Stimulated activated CD8-positive, alpha-beta memory T cell treated with anti-CD3 and anti-CD28 coated beads, Interleukin-4, amount 100 ng/mL, for 4 hours (primary cell): Measurements from ENCODE around the gene ADCY5.

Experiments
- DNase-seq, 2 donors: peaks; one replicate each; pipeline ENCODE4 v3.0.0-alpha.2; 2020; ENCODE audit warnings: low read depth in 2 of 2, low spot score in 1 of 2

ADCY5 gene

GRCh38 chr3:123312331-123313265 is 136.3 kb downstream of the ADCY5 start:
- DNase-seq: no peak

DNA sequence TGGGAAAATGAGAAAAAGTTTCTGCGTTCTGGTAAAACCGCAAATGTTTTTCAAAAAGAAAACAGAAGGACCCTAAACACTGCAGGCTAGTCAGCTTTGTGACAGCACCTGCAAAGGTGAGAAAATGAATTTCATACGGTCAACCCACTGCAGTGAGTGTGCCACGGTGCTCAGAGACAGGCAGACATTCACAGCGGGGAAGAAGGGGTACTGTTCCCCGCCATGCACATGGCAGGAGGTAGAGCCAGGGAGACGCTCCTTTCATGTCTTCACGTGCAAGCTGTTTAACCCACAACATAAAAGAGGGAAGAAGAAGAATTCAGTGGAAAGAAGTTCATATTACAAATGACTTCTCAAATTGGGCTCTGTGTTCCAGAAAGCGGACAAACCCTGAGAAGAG is 137.7 kb downstream of the ADCY5 start:
- DNase-seq: no peak

DNA sequence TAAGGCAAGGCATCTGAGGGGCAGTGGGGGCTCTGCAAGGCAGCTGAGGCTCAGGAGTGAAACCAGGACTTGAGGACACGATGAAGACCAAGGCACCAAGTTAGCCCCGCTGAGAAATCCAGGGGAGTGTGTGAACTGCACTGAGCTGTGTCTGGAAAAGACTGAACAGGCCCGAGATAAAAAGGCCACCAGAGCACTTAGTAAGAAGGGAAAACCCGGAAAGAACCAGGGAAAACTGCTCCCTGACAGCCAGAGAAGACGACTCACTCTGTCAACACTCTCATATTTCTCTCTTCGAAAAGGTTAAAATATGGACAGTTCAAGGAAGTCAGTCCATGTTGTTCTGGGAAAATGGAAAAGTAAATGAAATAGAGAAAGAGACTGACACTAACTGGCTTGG is 138.1 kb downstream of the ADCY5 start:
- no peak for DNase-seq

GRCh38 chr3:123310186-123310585 is 138.7 kb downstream of the ADCY5 start:
- DNase-seq: no peak

DNA sequence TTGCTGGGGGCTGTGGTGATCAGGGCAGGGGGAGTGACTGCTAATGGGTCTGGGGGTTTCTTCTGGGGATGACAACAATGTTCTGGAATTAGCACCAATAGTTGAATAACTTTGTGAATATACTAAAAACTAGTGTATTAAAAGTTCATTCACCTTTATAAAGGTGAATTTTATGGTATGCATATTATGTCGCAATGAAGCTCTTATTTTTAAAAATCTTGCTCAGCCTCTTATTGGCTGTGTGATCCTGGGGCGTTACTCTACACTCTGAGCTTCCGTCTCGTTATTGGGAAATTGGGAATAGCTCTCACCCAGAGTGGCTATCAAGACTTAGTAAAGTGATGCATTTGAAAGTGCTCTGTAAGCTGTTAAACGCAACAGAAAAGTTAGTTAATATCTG is 141.8 kb downstream of the ADCY5 start:
- DNase-seq: no peak

DNA sequence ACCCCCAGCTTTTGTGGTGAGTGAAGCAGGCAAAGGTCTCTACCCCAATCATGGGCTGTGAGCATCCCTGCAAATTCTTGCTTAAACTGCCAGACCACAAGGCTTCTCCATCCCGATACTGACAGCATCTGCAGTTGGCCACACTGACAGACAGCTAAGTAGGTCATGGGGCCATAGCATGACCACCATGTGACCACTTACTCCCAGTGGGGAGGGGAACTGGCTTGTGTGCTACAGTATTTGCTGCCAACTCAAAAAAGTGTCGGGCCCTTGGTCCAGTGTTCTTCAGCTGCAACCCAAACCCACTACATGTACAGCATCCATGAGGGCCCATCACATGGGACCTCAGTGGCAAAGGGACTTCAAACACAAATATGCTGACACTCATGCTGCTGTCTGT is 143.7 kb downstream of the ADCY5 start:
- no peak for DNase-seq

DNA sequence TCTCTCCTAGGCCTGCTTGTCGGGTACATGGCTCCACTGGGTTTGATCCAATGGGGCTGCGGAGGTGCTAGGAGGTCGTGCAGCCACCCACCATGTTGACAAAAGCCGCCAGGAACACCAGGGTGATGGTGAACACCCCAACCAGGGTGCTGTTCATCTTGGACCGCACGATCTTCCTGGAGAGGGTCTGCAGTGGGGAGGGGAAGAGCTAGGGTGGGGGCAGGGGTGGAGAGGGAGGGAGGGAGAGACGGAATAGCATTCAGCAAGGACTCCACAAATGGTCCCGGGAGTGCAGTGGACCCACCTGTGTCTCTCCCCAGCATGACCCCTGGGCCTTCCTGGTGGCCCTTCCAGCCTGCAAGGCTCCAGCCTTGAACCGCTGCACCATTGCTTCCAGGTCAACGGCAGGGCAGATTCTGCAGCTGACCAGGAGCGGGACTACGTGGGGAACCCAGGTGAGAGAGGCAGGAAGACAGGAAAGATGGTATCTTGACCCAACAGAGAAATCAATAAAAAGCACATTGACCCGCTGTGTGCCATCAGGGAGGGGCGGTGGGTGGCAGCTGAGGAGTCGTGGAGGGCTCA is 144.8 kb downstream of the ADCY5 start:
- no peak for DNase-seq

GRCh38 chr3:123302961-123303360 is 145.9 kb downstream of the ADCY5 start:
- no peak for DNase-seq

DNA sequence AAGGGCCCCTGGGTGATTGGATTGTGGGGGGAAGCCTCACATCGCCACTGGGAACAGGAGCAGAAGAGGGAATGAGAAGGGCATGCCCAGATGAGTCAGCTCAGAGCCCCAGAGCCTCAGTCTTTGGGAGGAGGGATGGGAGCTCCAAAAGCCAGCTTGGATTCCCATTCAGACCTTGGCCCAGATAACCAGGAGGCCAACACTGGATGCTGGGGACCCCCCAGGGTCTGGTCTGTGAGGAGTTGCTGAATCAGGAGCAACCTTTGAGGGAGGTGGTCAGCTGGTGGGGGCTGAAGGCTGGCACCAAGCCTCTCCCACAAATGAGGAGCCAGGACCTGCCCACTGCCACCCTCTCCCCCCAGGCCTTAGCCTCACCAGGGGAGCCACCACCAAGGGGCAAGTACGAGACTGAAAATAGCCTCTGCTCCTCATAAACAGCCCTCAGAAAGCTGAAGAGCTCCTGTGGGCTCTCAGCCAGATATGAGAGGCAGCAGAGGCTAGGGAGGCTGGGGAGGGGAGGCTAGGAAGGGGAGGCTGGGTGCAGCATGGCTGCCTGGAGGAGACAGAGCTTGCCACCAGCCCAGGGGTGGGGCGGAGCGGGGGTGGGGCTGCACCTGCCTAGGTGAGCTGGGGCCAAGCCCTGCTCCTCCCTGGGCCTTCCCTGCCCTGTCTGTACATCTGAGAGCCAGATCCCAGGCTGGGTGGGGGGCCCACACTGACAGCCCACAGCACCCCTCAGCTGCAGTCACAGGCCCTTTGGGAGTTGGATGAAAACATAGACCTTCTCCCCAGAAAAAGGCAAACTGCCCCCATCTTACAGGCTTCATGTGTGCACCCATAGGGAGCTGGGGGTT is 147.3 kb downstream of the ADCY5 start:
- no peak for DNase-seq

- DNase-seq: no peak
Observed at GRCh38 chr3:123300583-123300982, 148.3 kb downstream of the ADCY5 start.

DNA sequence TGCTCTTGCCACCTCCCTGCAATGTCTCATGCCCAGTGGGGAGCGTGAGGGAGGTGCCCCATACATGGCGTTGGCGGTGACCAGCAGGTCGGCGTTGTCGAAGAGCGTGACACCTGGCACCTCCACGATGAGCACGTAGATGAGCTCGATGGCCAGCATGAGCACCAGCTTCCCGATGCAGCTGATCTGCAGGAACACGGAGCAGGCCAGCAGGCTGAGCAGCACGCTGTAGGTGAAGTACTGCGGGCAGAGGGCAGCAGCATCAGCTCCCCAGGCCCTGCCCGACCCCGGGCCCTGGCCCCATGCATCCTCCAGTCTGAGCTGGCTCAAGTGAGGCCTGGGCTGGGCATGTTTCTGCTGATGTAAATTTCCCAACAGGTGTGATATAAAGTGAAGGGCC is 148.8 kb downstream of the ADCY5 start:
- DNase-seq: no peak

DNA sequence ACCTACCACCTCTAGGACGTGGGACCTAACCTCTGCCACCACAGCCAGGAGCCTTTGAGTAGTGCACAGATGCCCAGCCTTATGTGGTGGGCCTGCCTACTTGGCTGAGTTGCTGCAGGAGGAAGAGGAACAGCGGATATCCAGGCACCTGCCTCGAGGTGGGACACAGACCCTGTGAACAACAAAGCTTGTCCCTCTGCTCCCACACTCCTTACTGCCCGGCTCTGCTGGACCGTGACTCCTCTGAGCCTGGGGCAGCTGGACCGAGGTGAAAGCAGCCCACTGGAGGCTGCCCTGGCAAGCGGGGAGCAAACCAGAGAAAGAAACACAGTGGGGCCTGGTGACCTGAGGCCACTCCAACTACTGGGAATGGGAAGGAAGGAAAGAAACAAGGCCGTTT is 149.3 kb downstream of the ADCY5 start:
- DNase-seq: no peak

GRCh38 chr3:123298903-123299302 is 150.0 kb downstream of the ADCY5 start:
- no peak for DNase-seq

DNA sequence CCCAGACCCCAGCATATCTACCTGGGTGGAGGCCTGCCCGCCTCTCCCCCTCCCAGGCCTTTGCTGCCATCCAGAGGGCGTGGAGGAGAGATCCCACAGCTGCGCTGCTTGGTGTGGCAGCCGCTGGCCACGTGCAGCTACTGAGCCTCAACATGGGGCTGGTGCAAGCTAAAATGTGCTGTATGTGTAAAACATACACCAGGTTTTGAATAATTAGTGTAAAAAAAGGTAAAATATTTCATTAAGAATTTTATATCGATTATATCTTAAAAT is 151.3 kb downstream of the ADCY5 start:
- DNase-seq: no peak

GRCh38 chr3:123296836-123297626 is 151.9 kb downstream of the ADCY5 start:
- DNase-seq: no peak

DNA sequence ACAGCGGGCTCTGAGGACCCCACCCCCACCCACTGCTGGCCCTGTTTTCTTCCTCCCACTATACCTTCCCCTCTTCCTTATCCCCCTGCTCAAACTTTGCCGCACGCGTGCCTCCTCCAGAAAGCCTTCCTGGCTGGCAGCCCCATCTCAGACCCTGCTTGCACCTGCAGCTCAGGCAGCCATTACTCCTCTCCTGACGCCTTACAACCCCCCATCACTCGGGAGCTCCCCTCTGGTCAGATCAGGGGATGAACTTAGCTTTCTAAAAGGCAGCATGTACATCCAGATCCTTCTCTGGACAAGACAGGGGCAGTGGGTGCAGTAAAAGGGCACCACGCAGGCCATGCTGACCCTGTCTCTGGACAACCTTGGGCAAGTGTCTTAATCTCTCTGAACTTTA is 152.6 kb downstream of the ADCY5 start:
- no peak for DNase-seq

GRCh38 chr3:123295901-123296250 is 153.0 kb downstream of the ADCY5 start:
- DNase-seq: no peak

DNA sequence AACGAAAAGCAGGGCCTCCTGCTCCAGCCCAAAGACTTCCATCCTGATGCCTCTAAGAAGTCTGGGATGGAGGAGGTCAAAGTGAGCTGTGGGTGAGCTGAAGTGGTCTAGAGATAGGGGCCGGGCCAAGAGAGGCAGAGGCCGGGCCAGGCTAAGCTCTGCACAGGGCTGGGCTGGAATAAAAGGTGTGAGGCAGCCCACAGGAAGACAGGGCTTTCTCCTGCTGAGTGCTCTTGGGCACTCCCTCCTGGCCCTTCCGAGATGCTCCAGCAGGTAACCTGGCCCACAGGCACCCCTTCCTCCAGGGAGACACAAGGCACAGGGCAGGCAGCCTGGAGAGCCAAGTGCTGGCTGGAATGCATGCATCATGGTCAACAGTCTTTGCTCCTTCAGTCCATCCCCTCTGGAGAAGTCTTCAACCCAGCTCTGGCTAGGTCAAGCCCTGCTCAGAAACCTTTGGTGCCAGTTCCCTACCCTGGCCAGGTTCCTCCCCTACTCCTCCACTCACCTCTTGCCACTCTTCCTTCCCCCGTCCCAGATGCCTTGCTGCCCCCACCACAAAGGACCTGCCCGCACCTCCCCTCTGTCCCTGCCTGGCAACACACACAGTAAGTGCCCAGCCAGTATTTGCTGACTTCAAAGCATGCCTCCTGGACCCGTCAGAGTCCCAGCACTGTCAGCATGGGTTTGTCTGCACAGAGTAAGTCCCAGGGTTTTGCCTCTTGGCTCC is 153.6 kb downstream of the ADCY5 start:
- no peak for DNase-seq

GRCh38 chr3:123294296-123294938 is 154.5 kb downstream of the ADCY5 start:
- no peak for DNase-seq
